A549 (cell line): ENCODE results near the gene MYOM1. TPM values are rescaled to one million over a fixed set of nuclear protein-coding genes. Genes with fewer than 3 reads are reported as not detected.

Source experiments
- ATAC-seq, 2 experiments: fragments of 200-7000 bp in 1 of 2; fragments of >200 bp in 1 of 2; cut with Nextera tagmentation in 1 of 2; cut with Tn5 transposase in 1 of 2; 3 replicates each; pipeline versions ENCODE4 v1.8.0 to v1.9.1; 2018 to 2020; ENCODE audit warnings: mild to moderate bottlenecking in 1 of 2, moderate library complexity in 1 of 2
- CTCF ChIA-PET: fragments of 300-600 bp; sonication (Branson Sonifier 250); formaldehyde crosslinking; extraction: SDS; loops from one replicate; lab custom pipeline; 2021; ENCODE audit warnings: antibody characterized with exemption, inconsistent platforms; lab: Yijun Ruan, JAX
- POLR2A ChIA-PET: fragments of 350-600 bp; formaldehyde crosslinking; extraction: SDS; loops from one replicate; lab custom pipeline; 2021; ENCODE audit warnings: antibody characterized with exemption, inconsistent platforms; lab: Yijun Ruan, JAX
- DNase-seq, 2 experiments: peaks; one replicate each; pipeline versions ENCODE4 v3.0.0 to v3.0.0-alpha.2; 2011 to 2016; ENCODE audit warnings: low read depth in 1 of 2, low spot score in 1 of 2
- FAIRE-seq: peaks from 2 replicates; lab custom pipeline; 2011; peaks lifted over from hg19 to GRCh38; lab: Jason Lieb, UNC
- H3K27ac ChIP-seq, 2 experiments: fragments of >200 bp; sonication (Bioruptor Twin); formaldehyde crosslinking; 3 replicates each; pipeline ENCODE4 v1.5.1; 2016 to 2017
- H3K4me1 ChIP-seq: fragments of >200 bp; sonication (Bioruptor Twin); formaldehyde crosslinking; 3 replicates; pipeline ENCODE4 v1.6.1; 2016
- H3K4me2 ChIP-seq: fragments of >200 bp; sonication (Bioruptor Twin); formaldehyde crosslinking; 3 replicates; pipeline ENCODE4 v1.6.1; 2016
- H3K4me3 ChIP-seq: fragments of >200 bp; sonication (Bioruptor Twin); formaldehyde crosslinking; 3 replicates; pipeline ENCODE4 v1.5.1; 2016
- H3K9me3 ChIP-seq: fragments of >200 bp; sonication (Bioruptor Twin); formaldehyde crosslinking; 3 replicates; pipeline ENCODE4 v1.6.1; 2016
- BCL3 ChIP-seq: fragments of >200 bp; sonication (Bioruptor Twin); formaldehyde crosslinking; IDR thresholded peaks from 3 replicates; pipeline ENCODE4 v1.6.1; 2016
- BHLHE40 ChIP-seq: IDR thresholded peaks from 2 replicates; pipeline ENCODE4 v1.6.1; 2012; ENCODE audit warnings: low read depth, low read length, inconsistent platforms
- CBX2 ChIP-seq: fragments of 200-600 bp; sonication (generic); IDR thresholded peaks from 2 replicates; pipeline ENCODE4 v1.6.1; 2016; ENCODE audit warnings: low read depth, mild to moderate bottlenecking, borderline replicate concordance
- CBX8 ChIP-seq: fragments of 200-600 bp; sonication (generic); IDR thresholded peaks from 2 replicates; pipeline ENCODE4 v1.6.1; 2016
- CEBPB ChIP-seq, 2 experiments: fragments of >200 bp in 1 of 2; sonication (Bioruptor Twin) in 1 of 2; formaldehyde crosslinking in 1 of 2; IDR thresholded peaks; 2 replicates each; pipeline ENCODE4 v1.6.1; 2012 to 2016
- CHD4 ChIP-seq: fragments of 200-600 bp; sonication (generic); IDR thresholded peaks from 2 replicates; pipeline ENCODE4 v1.6.1; 2016; ENCODE audit warnings: antibody characterized with exemption, mild to moderate bottlenecking, borderline replicate concordance
- E2F6 ChIP-seq: IDR thresholded peaks from 2 replicates; pipeline ENCODE4 v1.6.1; 2012; ENCODE audit warnings: low read depth, borderline replicate concordance
- EHMT2 ChIP-seq: fragments of 200-600 bp; sonication (generic); IDR thresholded peaks from 2 replicates; pipeline ENCODE4 v1.6.1; 2016; ENCODE audit warnings: antibody characterized with exemption, low read depth, mild to moderate bottlenecking, moderate library complexity
- ELK1 ChIP-seq: fragments of 150-350 bp; IDR thresholded peaks from 2 replicates; pipeline ENCODE4 v1.6.1; 2014; ENCODE audit warnings: low read depth, mild to moderate bottlenecking, low read length
- EP300 ChIP-seq, 2 experiments: fragments of >200 bp; sonication (Bioruptor Twin); formaldehyde crosslinking; IDR thresholded peaks; 2 replicates in 1 of 2; 3 replicates in 1 of 2; pipeline ENCODE4 v1.6.1; 2016 to 2017
- FOXS1 ChIP-seq: fragments of 250-450 bp; sonication (Bioruptor Pico); IDR thresholded peaks from 2 replicates; pipeline ENCODE4 v1.5.0; 2020; ENCODE audit warnings: mild to moderate bottlenecking, moderate library complexity
- HDAC2 ChIP-seq: fragments of 200-600 bp; sonication (generic); IDR thresholded peaks from 2 replicates; pipeline ENCODE4 v1.6.1; 2016
- HES2 ChIP-seq: fragments of >200 bp; sonication (Bioruptor Twin); formaldehyde crosslinking; IDR thresholded peaks from 2 replicates; pipeline ENCODE4 v1.6.1; 2016
- HEYL ChIP-seq: fragments of 250-450 bp; sonication (Bioruptor Pico); IDR thresholded peaks from 2 replicates; pipeline ENCODE4 v1.8.0; 2021; ENCODE audit warnings: mild to moderate bottlenecking, moderate library complexity
- HOXA7 ChIP-seq: fragments of 250-450 bp; sonication (Bioruptor Pico); IDR thresholded peaks from 2 replicates; pipeline ENCODE4 v1.5.0; 2020; ENCODE audit warnings: mild to moderate bottlenecking, moderate library complexity
- HOXB13 ChIP-seq: fragments of 250-450 bp; sonication (Bioruptor Pico); IDR thresholded peaks from 2 replicates; pipeline ENCODE4 v1.5.0; 2020; ENCODE audit warnings: low read depth, mild to moderate bottlenecking, moderate library complexity
- JUN ChIP-seq, 2 experiments: fragments of >200 bp; sonication (Bioruptor Twin); formaldehyde crosslinking; IDR thresholded peaks; 2 replicates in 1 of 2; 3 replicates in 1 of 2; pipeline ENCODE4 v1.6.1; 2016 to 2017
- JUNB ChIP-seq: fragments of >200 bp; sonication (Bioruptor Twin); formaldehyde crosslinking; IDR thresholded peaks from 2 replicates; pipeline ENCODE4 v1.6.1; 2016
- KDM1A ChIP-seq: fragments of 200-600 bp; sonication (generic); IDR thresholded peaks from 2 replicates; pipeline ENCODE4 v1.6.1; 2016; ENCODE audit warnings: low read depth, mild to moderate bottlenecking
- KDM5A ChIP-seq: fragments of 200-600 bp; sonication (generic); IDR thresholded peaks from 2 replicates; pipeline ENCODE4 v1.6.1; 2016; ENCODE audit warnings: antibody characterized with exemption, mild to moderate bottlenecking
- MAZ ChIP-seq: fragments of 150-350 bp; IDR thresholded peaks from 2 replicates; pipeline ENCODE4 v1.6.1; 2014; ENCODE audit warnings: antibody characterized with exemption, low read depth, low read length, borderline replicate concordance
- MYC ChIP-seq: IDR thresholded peaks from 2 replicates; pipeline ENCODE4 v1.6.1; 2012; ENCODE audit warnings: mild to moderate bottlenecking, inconsistent platforms, low read length, improper control_type of control experiment, borderline replicate concordance
- NPAS2 ChIP-seq: fragments of 250-450 bp; sonication (Bioruptor Pico); IDR thresholded peaks from 2 replicates; pipeline ENCODE4 v1.8.0; 2022; ENCODE audit warnings: mild to moderate bottlenecking, moderate library complexity, borderline replicate concordance
- PBX3 ChIP-seq: IDR thresholded peaks from 2 replicates; pipeline ENCODE4 v1.6.1; 2012
- PHF8 ChIP-seq: fragments of 200-600 bp; sonication (generic); IDR thresholded peaks from 2 replicates; pipeline ENCODE4 v1.6.1; 2016; ENCODE audit warnings: low read depth, mild to moderate bottlenecking, antibody characterized with exemption, moderate library complexity, borderline replicate concordance
- POLR2A ChIP-seq: IDR thresholded peaks from 2 replicates; pipeline ENCODE4 v1.6.1; 2012; ENCODE audit warnings: mild to moderate bottlenecking, low read length
- RAD21 ChIP-seq, 2 experiments: fragments of >200 bp in 1 of 2; sonication (Bioruptor Twin) in 1 of 2; formaldehyde crosslinking in 1 of 2; IDR thresholded peaks in 1 of 2; conservative IDR thresholded peaks in 1 of 2; 2 replicates in 1 of 2; 3 replicates in 1 of 2; pipeline ENCODE4 v1.6.1; 2012 to 2018; ENCODE audit warnings: inconsistent platforms in 1 of 2
- RARB ChIP-seq: fragments of 250-450 bp; sonication (Bioruptor Pico); IDR thresholded peaks from 2 replicates; pipeline ENCODE4 v1.8.0; 2021; ENCODE audit warnings: mild to moderate bottlenecking, moderate library complexity
- REST ChIP-seq: fragments of 200-600 bp; sonication (generic); IDR thresholded peaks from 2 replicates; pipeline ENCODE4 v1.6.1; 2016; ENCODE audit warnings: antibody characterized with exemption, mild to moderate bottlenecking, moderate library complexity
- RFX5 ChIP-seq: fragments of 450-650 bp; IDR thresholded peaks from 2 replicates; pipeline ENCODE4 v1.7.1; 2014; ENCODE audit warnings: antibody characterized with exemption, mild to moderate bottlenecking, moderate library complexity
- SMC3 ChIP-seq: fragments of >200 bp; sonication (Bioruptor Twin); formaldehyde crosslinking; IDR thresholded peaks from 3 replicates; pipeline ENCODE4 v1.6.1; 2018; ENCODE audit warnings: inconsistent platforms
- SREBF2 ChIP-seq: fragments of 450-650 bp; IDR thresholded peaks from 2 replicates; pipeline ENCODE4 v1.6.1; 2014; ENCODE audit warnings: mild to moderate bottlenecking, moderate library complexity
- TFCP2L1 ChIP-seq: fragments of 250-450 bp; sonication (Bioruptor Pico); IDR thresholded peaks from 2 replicates; pipeline ENCODE4 v1.5.0; 2021; ENCODE audit warnings: mild to moderate bottlenecking
- TP53 ChIP-seq: fragments of 250-450 bp; sonication (Bioruptor Pico); IDR thresholded peaks from 2 replicates; pipeline ENCODE4 v1.5.0; 2021; ENCODE audit warnings: mild to moderate bottlenecking, moderate library complexity
- ZFP36 ChIP-seq: fragments of 450-650 bp; IDR thresholded peaks from 2 replicates; pipeline ENCODE4 v1.6.1; 2014; ENCODE audit warnings: borderline replicate concordance; ENCODE audit not compliant: partially characterized antibody
- WGBS: methylation state at CpG from one replicate; pipeline ENCODE4 v1.1.6; 2017; ENCODE audit errors: missing lambda C conversion rate; 5-methylcytosine and 5-hydroxymethylcytosine counted together
- polyA plus RNA-seq, 4 experiments: library from polyadenylated mRNA; depleted of rRNA in 3 of 4; stranded (reverse); fragments of >200 nt; fragmentation: RNase III in 1 of 4; extraction: RNeasy Plus Mini Kit Qiagen cat#74134 plus additional on column Dnase treatment in 1 of 4; gene quantifications; 2 replicates in 3 of 4; 3 replicates in 1 of 4; pipeline ENCODE4 v1.2.3, GENCODE V29; 2011 to 2017

MYOM1 gene
- polyA plus RNA-seq, 2 of the 4 experiments (the other 2 are of a cell fraction) = 0.18 to 0.30 TPM

GRCh38 chr18:3117493-3118192, 102.1 kb downstream of the MYOM1 start:
- ATAC-seq (peak; percentile 88 to 91), DNase-seq (peak in 1 of 2 experiments; percentile 82), FAIRE-seq (no peak)
- H3K4me2 ChIP-seq = peak overlapping the region; percentile 67
- CTCF ChIA-PET = interaction anchor here (0.8 to 2.8 kb wide), 3 partner anchors 11 to 128 kb away, joined by 3 to 16 read pairs (median 3); no protein-coding TSS in a partner anchor
- POLR2A ChIA-PET = no interaction called here
- peak overlapping the region; percentile 70 to 76 for H3K27ac ChIP-seq
- peaks cover 34% of the 10 kb centered on the region for H3K4me1 ChIP-seq
- WGBS = 7% methylated on average over 4 of the region's 4 CpGs
- H3K9me3 ChIP-seq = no peaks in the 10 kb centered on the region
- no peak overlapping the region for H3K4me3 ChIP-seq
- TF ChIP-seq HEYL (CRISPR knock-in tag) (no peak), ELK1 (no peak), HOXB13 (CRISPR knock-in tag) (no peak), CEBPB (IDR thresholded peaks at IDR 0.05) (peak; percentile 72 to 79; a peak in 3 of 4 replicates), PBX3 (no peak), NPAS2 (CRISPR knock-in tag) (no peak), HES2 (peak; percentile 65; the same call in 1 of the 2 replicates), RFX5 (no peak), REST (no peak), CBX2 (no peak), RARB (CRISPR knock-in tag) (no peak), MAZ (no peak), TP53 (CRISPR knock-in tag) (no peak), SMC3 (no peak), BCL3 (0 out of 3 replicates have a peak, but pooled peaks have one; percentile 29), FOXS1 (no peak), TFCP2L1 (CRISPR knock-in tag) (no peak), CBX8 (no peak), PHF8 (no peak), BHLHE40 (no peak), CHD4 (no peak), ZFP36 (no peak), POLR2A (no peak), EP300 (IDR thresholded peaks at IDR 0.05) (peak; percentile 55 to 57; a peak in 3 of 5 replicates), KDM5A (no peak), RAD21 (conservative IDR thresholded peaks at IDR 0.05 in 1 of 2, IDR thresholded peaks at IDR 0.05 in 1 of 2) (no peak), HOXA7 (CRISPR knock-in tag) (no peak), SREBF2 (no peak), EHMT2 (no peak), KDM1A (no peak), E2F6 (no peak), JUNB (peak; percentile 74), HDAC2 (no peak), MYC (no peak), JUN (IDR thresholded peaks at IDR 0.05) (peak; percentile 39 to 82; a peak in 2 of 5 replicates)
